CD4-positive, alpha-beta T cell (primary cell): ENCODE data around the gene GRK3. TPM values are rescaled to one million over a fixed set of nuclear protein-coding genes. Genes with fewer than 3 reads are reported as not detected.
"Not testable (repeated sequence)": the region's sequence is repeated elsewhere in the genome, so short reads cannot be mapped to it uniquely, and the experiment has no call there.

ENCODE experiments used
- ATAC-seq: fragments of 200-7000 bp; cut with Tn5 transposase; one replicate; pipeline ENCODE4 v1.10.0; 2022; ENCODE audit warnings: mild to moderate bottlenecking; ENCODE audit not compliant: poor library complexity
- CTCF ChIA-PET: fragments of 350-600 bp; sonication (Branson Sonifier 250); formaldehyde crosslinking; loops from one replicate; lab custom pipeline; 2021; ENCODE audit warnings: antibody characterized with exemption, inconsistent platforms; lab: Charles Lee
- POLR2A ChIA-PET: fragments of 350-600 bp; sonication (Branson Sonifier 250); formaldehyde crosslinking; loops from one replicate; lab custom pipeline; 2021; ENCODE audit warnings: antibody characterized with exemption, inconsistent platforms; lab: Charles Lee
- DNase-seq, 14 experiments: peaks; one replicate each; pipeline ENCODE4 v3.0.0-alpha.2; 2013 to 2020; ENCODE audit warnings: mixed read lengths in 2 of 14
- H3K27ac ChIP-seq, 2 donors: one replicate each; pipeline versions ENCODE4 v1.5.1 to v1.7.0; 2013; ENCODE audit warnings: low read length in 2 of 2, low read depth in 1 of 2, mild to moderate bottlenecking in 1 of 2
- H3K27me3 ChIP-seq, 2 experiments: 1 replicate in 1 of 2; 2 replicates in 1 of 2; pipeline versions ENCODE4 v1.6.1 to v1.7.0; 2013; ENCODE audit warnings: low read length in 2 of 2, control low read depth in 1 of 2, mild to moderate bottlenecking in 1 of 2, moderate library complexity in 1 of 2; ENCODE audit not compliant: insufficient read depth in 2 of 2, control insufficient read depth in 1 of 2
- H3K36me3 ChIP-seq: one replicate; pipeline ENCODE4 v1.6.1; 2013; ENCODE audit warnings: low read length, control low read depth; ENCODE audit not compliant: insufficient read depth
- H3K4me1 ChIP-seq: one replicate; pipeline ENCODE4 v1.6.1; 2013; ENCODE audit warnings: low read length, control low read depth; ENCODE audit not compliant: insufficient read depth
- H3K4me3 ChIP-seq: one replicate; pipeline ENCODE4 v1.5.1; 2013; ENCODE audit warnings: mild to moderate bottlenecking, low read length, moderate library complexity
- H3K9me3 ChIP-seq, 2 experiments: 1 replicate in 1 of 2; 2 replicates in 1 of 2; pipeline versions ENCODE4 v1.6.1 to v1.7.0; 2013; ENCODE audit warnings: low read length in 2 of 2, mild to moderate bottlenecking in 2 of 2, control low read depth in 1 of 2, moderate library complexity in 1 of 2; ENCODE audit not compliant: control insufficient read depth in 1 of 2, insufficient read depth in 1 of 2
- H3K27ac Mint-ChIP-seq: one replicate; pipeline ENCODE4 v1.8.0; 2020; ENCODE audit warnings: mixed read lengths
- H3K27me3 Mint-ChIP-seq: one replicate; pipeline ENCODE4 v1.8.0; 2021; ENCODE audit warnings: mixed read lengths
- H3K36me3 Mint-ChIP-seq: one replicate; pipeline ENCODE4 v1.8.0; 2021; ENCODE audit warnings: low read depth, mixed read lengths
- H3K4me1 Mint-ChIP-seq: one replicate; pipeline ENCODE4 v1.8.0; 2021; ENCODE audit warnings: low read depth, mixed read lengths
- H3K4me3 Mint-ChIP-seq: one replicate; pipeline ENCODE4 v1.8.0; 2020; ENCODE audit warnings: mild to moderate bottlenecking, mixed read lengths
- H3K9me3 Mint-ChIP-seq: one replicate; pipeline ENCODE4 v1.8.0; 2020; ENCODE audit warnings: mixed read lengths
- CTCF ChIP-seq: fragments of 200-600 bp; IDR thresholded peaks from one replicate; pipeline ENCODE4 v1.8.0; 2022; ENCODE audit warnings: antibody characterized with exemption, mild to moderate bottlenecking
- intact Hi-C, 2 experiments: fragments of 100-400 bp; cut with DNase I in 1 of 2; cut with micrococcal nuclease in 1 of 2; formaldehyde crosslinking; loops; one replicate each; pipeline versions ENCODE4 v1.15.1 to v1.9.0; 2023 to 2025; cut with DNase I, micrococcal nuclease
- total RNA-seq, 174 experiments: library from RNA in 2 of 174; stranded (reverse) in 2 of 174; gene quantifications; one replicate each; pipeline ENCODE4 v1.2.3 and lab custom pipeline; 2021 to 2026

The GRK3 gene
- total RNA-seq, 2 experiments from 2014 or later, result 1.7 to 2.0 TPM

GRCh38 chr22:25570486-25570885 lies 6.0 kb downstream of the GRK3 start:
- POLR2A ChIA-PET, result no interaction called here

GRCh38 chr22:25571969-25572707 lies 7.7 kb downstream of the GRK3 start:
- H3K9me3 Mint-ChIP-seq, CTCF ChIA-PET, intact Hi-C loops, H3K36me3 ChIP-seq, H3K27ac ChIP-seq, H3K4me3 ChIP-seq, H3K4me1 Mint-ChIP-seq, DNase-seq, H3K36me3 Mint-ChIP-seq, ATAC-seq, H3K4me1 ChIP-seq, H3K4me3 Mint-ChIP-seq, H3K27ac Mint-ChIP-seq, POLR2A ChIA-PET, H3K27me3 ChIP-seq, H3K9me3 ChIP-seq: not testable (repeated sequence)
- peaks cover 10% of the 10 kb centered on the region for H3K27me3 Mint-ChIP-seq

More at GRCh38 chr22:25570486-25570885, 6.0 kb downstream of the GRK3 start:
- peaks cover 2% of the 10 kb centered on the region for H3K36me3 Mint-ChIP-seq
- Histone ChIP-seq H3K4me3 (no peak overlapping the region), H3K27me3 (no peaks in the 10 kb centered on the region), H3K9me3 (no peaks in the 10 kb centered on the region), H3K4me1 (peaks cover 4% of the 10 kb centered on the region), H3K36me3 (no peaks in the 10 kb centered on the region), H3K27ac (no peak overlapping the region)
- DNase-seq (no peak), ATAC-seq (no peak)
- CTCF ChIA-PET, result interaction anchor here (1.2 kb wide), 1 partner anchor 10 kb away, joined by 3 read pairs; no protein-coding TSS in a partner anchor
- intact Hi-C loops, result no loop called here
- no peak overlapping the region for H3K4me3 Mint-ChIP-seq
- peaks cover 20% of the 10 kb centered on the region for H3K4me1 Mint-ChIP-seq
- H3K9me3 Mint-ChIP-seq, result no peaks in the 10 kb centered on the region
- no peak overlapping the region for H3K27ac Mint-ChIP-seq
- peaks cover 10% of the 10 kb centered on the region for H3K27me3 Mint-ChIP-seq
- TF ChIP-seq CTCF, result no peak

GRCh38 chr22:25572708-25573171 lies 8.3 kb downstream of the GRK3 start:
- H3K4me1 ChIP-seq, result no peaks in the 10 kb centered on the region
- no peak for ATAC-seq
- CTCF ChIA-PET, result no interaction called here

More at GRCh38 chr22:25572708-25573171, 8.3 kb downstream of the GRK3 start:
- no peak overlapping the region for H3K4me3 ChIP-seq
- Mint-ChIP-seq H3K9me3 (no peaks in the 10 kb centered on the region), H3K27ac (no peak overlapping the region), H3K4me1 (no peaks in the 10 kb centered on the region), H3K27me3 (peaks cover 10% of the 10 kb centered on the region), H3K4me3 (no peak overlapping the region), H3K36me3 (no peaks in the 10 kb centered on the region)
- no peaks in the 10 kb centered on the region for H3K36me3 ChIP-seq
- H3K27me3 ChIP-seq, result no peaks in the 10 kb centered on the region
- POLR2A ChIA-PET, result no interaction called here
- H3K9me3 ChIP-seq, result no peaks in the 10 kb centered on the region
- no peak overlapping the region for H3K27ac ChIP-seq
- no peak for TF ChIP-seq CTCF
- no peak for DNase-seq
- intact Hi-C loops, result no loop called here
